ENCODE data around the gene ITGAE. TPM values are rescaled to one million over a fixed set of nuclear protein-coding genes. Genes with fewer than 3 reads are reported as not detected.

The ITGAE gene
- total and polyA plus RNA-seq, 2 donors from 2014 or later, result 16.5 to 46.3 TPM

GRCh38 chr17:3817851-3818605, 17.0 kb upstream of the ITGAE start:
- FAIRE-seq (no peak), DNase-seq (no peak)
- H3K36me3 ChIP-seq (ENCODE audit: control insufficient read depth in 2 of 3, insufficient read depth in 3 of 3, low read length in 3 of 3), result peaks cover 11 to 60% (median 33%) of the 10 kb centered on the region in 3 donors
- no peaks in the 10 kb centered on the region for H3K4me1 ChIP-seq (ENCODE audit: control insufficient read depth in 2 of 3, insufficient read depth in 2 of 3, low read depth in 1 of 3, low read length in 3 of 3)
- H3K27ac ChIP-seq (ENCODE audit: low read depth in 2 of 2, low read length in 2 of 2), result no peak overlapping the region
- H3K27me3 ChIP-seq (ENCODE audit: control insufficient read depth, insufficient read depth, low read length), result no peaks in the 10 kb centered on the region
- H3K4me3 ChIP-seq (ENCODE audit: low read length in 3 of 3), result no peak overlapping the region
- H3K9ac ChIP-seq (ENCODE audit: low read length in 3 of 3), result no peak overlapping the region
- intact Hi-C loops (cut with DNase I), result no loop called here
- H3K9me3 ChIP-seq (ENCODE audit: control insufficient read depth in 2 of 3, insufficient read depth in 1 of 3, low read length in 3 of 3), result no peaks in the 10 kb centered on the region
- no peak for TF ChIP-seq CTCF (IDR thresholded peaks at IDR 0.05; ENCODE audit: borderline replicate concordance, extremely low read depth, insufficient read depth)

GRCh38 chr17:3815925-3816324, 14.9 kb upstream of the ITGAE start:
- no peak for TF ChIP-seq CTCF (IDR thresholded peaks at IDR 0.05; ENCODE audit: borderline replicate concordance, extremely low read depth, insufficient read depth)

GRCh38 chr17:3815122-3815521, 14.1 kb upstream of the ITGAE start:
- no peak for FAIRE-seq
- no peak for DNase-seq
- H3K9me3 ChIP-seq (ENCODE audit: control insufficient read depth in 2 of 3, insufficient read depth in 1 of 3, low read length in 3 of 3), result no peaks in the 10 kb centered on the region
- intact Hi-C loops (cut with DNase I), result no loop called here
- no peaks in the 10 kb centered on the region for H3K4me1 ChIP-seq (ENCODE audit: control insufficient read depth in 2 of 3, insufficient read depth in 2 of 3, low read depth in 1 of 3, low read length in 3 of 3)
- H3K27ac ChIP-seq (ENCODE audit: low read depth in 2 of 2, low read length in 2 of 2), result no peak overlapping the region
- H3K36me3 ChIP-seq (ENCODE audit: control insufficient read depth in 2 of 3, insufficient read depth in 3 of 3, low read length in 3 of 3), result peaks cover 16 to 58% (median 26%) of the 10 kb centered on the region in 3 donors
- no peak overlapping the region for H3K9ac ChIP-seq (ENCODE audit: low read length in 3 of 3)
- no peak for TF ChIP-seq CTCF (IDR thresholded peaks at IDR 0.05; ENCODE audit: borderline replicate concordance, extremely low read depth, insufficient read depth)
- no peak overlapping the region for H3K4me3 ChIP-seq (ENCODE audit: low read length in 3 of 3)
- H3K27me3 ChIP-seq (ENCODE audit: control insufficient read depth, insufficient read depth, low read length), result no peaks in the 10 kb centered on the region

More at GRCh38 chr17:3815925-3816324, 14.9 kb upstream of the ITGAE start:
- no peak overlapping the region for H3K9ac ChIP-seq (ENCODE audit: low read length in 3 of 3)
- no peak for FAIRE-seq
- no peaks in the 10 kb centered on the region for H3K4me1 ChIP-seq (ENCODE audit: control insufficient read depth in 2 of 3, insufficient read depth in 2 of 3, low read depth in 1 of 3, low read length in 3 of 3)
- H3K4me3 ChIP-seq (ENCODE audit: low read length in 3 of 3), result no peak overlapping the region
- no peaks in the 10 kb centered on the region for H3K9me3 ChIP-seq (ENCODE audit: control insufficient read depth in 2 of 3, insufficient read depth in 1 of 3, low read length in 3 of 3)
- H3K27ac ChIP-seq (ENCODE audit: low read depth in 2 of 2, low read length in 2 of 2), result no peak overlapping the region
- intact Hi-C loops (cut with DNase I), result no loop called here
- H3K27me3 ChIP-seq (ENCODE audit: control insufficient read depth, insufficient read depth, low read length), result no peaks in the 10 kb centered on the region
- peaks cover 14 to 61% (median 27%) of the 10 kb centered on the region in 3 donors for H3K36me3 ChIP-seq (ENCODE audit: control insufficient read depth in 2 of 3, insufficient read depth in 3 of 3, low read length in 3 of 3)
- DNase-seq, result no peak

Measured in kidney (tissue), 14 donors.